ENCODE results near the gene RMND5A.

DNA sequence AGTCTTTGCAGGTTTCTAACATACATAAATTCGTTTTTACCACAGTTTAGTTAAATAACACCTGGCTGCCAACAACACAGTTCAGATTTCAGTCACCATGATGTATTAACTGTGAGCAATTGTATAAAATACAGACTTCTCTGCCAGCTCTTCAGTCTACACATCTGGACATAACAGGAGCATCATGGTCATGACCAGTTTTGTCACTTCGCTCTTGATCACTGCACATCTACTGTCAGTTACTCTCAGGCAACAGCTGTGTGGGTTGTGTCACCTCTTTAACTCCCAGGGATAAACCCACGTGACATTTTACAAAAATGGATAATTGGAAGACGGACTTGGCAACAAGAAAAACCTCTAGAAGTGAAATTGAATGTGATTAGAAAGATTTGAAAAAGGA, 40.3 kb downstream of the RMND5A start:
- TF ChIP-seq SP1 (IDR thresholded peaks at IDR 0.05) = no peak
- no peak for TF ChIP-seq L3MBTL2 (conservative IDR thresholded peaks at IDR 0.05)
- TF ChIP-seq FOXK2 (IDR thresholded peaks at IDR 0.05) = no peak
- no peak for TF ChIP-seq FOXM1 (IDR thresholded peaks at IDR 0.05; ENCODE audit: borderline replicate concordance)
- no peak for TF ChIP-seq BHLHE40 (IDR thresholded peaks at IDR 0.05; ENCODE audit: borderline replicate concordance)
- no peak for TF ChIP-seq SUZ12 (IDR thresholded peaks at IDR 0.05)
- no peak for TF ChIP-seq FOXA1 (IDR thresholded peaks at IDR 0.05)
- no peak for TF ChIP-seq ELF4 (IDR thresholded peaks at IDR 0.05)
- TF ChIP-seq ARNT (IDR thresholded peaks at IDR 0.05) = no peak
- no peak for TF ChIP-seq HDGF (IDR thresholded peaks at IDR 0.05; ENCODE audit: borderline replicate concordance)
- TF ChIP-seq ZNF384 (IDR thresholded peaks at IDR 0.05) = no peak
- no peak for TF ChIP-seq TARDBP (IDR thresholded peaks at IDR 0.05)
- TF ChIP-seq LEF1 (IDR thresholded peaks at IDR 0.05; ENCODE audit: borderline replicate concordance) = no peak
- no peak for TF ChIP-seq CTBP1 (IDR thresholded peaks at IDR 0.05; ENCODE audit: borderline replicate concordance)

All from HEK293T (cell line).